Stimulated activated naive CD4-positive, alpha-beta T cell treated with Interleukin-2 at 50 U/mL for 16 hours (primary cell): ENCODE measurements around the gene RBCK1.

Experiments
- DNase-seq: peaks from one replicate; lab custom pipeline; 2025; lab: John Stamatoyannopoulos, UW

RBCK1 gene

DNA sequence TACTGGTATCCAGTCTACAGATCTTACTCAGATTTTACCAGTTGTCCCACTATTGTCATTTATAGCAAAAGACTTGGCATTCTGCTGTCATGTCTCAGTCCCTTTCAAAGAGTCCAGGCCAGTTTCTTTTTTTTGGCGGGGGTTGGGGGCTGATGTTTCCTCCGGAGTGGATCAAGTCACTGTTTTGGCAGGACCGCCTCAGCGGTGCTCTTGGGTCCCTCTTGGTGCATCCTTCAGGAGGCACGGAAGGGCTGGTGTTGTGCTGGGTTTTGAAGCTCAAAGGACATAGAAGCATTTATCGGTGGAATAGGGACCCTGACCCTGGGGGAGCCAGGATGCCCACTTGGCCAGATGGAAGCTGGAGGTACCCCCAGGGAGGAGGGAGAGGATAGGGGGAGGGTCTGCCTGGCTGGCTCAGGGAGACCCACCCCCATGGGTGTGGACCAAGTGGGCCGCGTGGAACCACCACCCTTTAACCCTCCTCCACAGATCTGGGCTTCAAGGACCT lies 10.8 kb downstream of the RBCK1 start:
- DNase-seq, result no peak

DNA sequence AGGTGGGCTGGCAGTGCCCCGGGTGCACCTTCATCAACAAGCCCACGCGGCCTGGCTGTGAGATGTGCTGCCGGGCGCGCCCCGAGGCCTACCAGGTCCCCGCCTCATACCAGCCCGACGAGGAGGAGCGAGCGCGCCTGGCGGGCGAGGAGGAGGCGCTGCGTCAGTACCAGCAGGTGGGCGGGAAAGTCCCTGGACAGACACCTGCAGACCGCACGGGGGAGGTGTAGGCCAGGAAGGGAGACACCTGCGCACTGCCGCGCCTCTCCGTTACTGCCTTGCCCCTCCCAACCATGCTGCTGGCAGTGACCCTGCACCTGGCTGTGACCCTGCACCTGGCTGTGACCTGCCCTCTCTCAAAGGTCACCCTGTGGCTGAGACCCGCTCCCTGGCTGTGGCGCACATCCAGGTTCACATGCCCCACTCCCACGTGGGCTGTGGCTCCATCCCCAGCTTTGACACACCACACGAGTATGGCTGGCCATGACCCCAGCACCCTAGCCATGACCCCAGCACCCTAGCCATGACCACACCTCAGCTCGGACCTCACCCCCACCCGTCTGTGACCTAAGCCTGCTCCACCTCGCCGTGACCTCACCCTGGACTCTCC lies 11.6 kb downstream of the RBCK1 start:
- DNase-seq, result no peak

DNA sequence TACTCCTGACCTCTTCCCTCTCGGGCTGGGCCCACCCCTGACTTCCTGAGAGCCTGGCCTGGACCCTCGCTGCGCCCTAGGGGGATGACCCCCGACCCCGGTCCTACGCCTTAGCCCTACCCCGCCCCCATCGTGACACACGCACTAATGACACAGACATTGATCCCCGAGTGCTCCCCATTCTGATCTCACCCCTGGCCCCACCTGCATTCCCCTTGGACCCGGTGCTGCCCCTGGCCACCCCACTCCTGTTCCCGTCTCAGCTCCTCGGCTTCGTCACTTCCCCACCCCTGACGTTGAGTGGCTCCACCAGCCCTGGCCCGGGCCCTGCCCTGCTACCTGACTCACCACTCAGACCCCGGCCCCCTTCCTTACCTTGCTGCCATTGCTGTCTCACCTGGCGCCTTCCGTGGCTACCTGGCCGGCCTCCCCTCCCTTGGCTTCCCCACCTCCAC lies 12.1 kb downstream of the RBCK1 start:
- DNase-seq, result no peak

DNA sequence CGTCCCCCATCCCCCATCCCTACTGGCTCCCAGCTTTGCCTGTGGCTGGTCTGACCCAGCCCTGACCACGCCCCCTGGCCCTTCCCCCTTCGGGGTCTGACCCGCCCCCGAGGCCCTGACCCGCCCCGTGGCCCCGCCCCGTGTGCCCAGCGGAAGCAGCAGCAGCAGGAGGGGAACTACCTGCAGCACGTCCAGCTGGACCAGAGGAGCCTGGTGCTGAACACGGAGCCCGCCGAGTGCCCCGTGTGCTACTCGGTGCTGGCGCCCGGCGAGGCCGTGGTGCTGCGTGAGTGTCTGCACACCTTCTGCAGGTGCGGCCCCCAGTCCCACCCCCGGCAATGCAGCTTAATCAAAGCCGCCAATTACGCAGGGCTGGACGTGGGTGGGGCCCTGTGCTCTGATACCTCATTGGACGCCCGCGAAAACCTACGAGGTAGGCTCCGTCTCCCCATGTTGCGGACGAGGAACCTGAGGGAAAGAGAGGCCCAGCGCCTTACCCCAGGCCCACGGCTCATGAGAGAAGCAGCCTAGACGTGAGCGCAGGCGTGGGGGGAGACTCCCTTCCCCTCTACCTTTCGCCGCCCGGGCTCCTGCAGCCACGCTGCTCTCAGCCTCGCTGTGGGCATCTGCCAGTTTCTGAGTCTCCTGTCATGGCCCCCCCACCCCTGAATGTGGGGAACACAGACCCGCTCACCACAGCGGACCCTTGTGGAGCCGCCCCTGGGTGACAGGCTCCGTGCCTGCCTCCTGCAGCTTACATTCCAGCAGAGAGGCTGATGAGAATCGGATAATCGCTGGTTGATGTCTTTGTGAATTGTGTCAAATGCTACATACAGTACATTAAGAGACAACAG lies 12.8 kb downstream of the RBCK1 start:
- no peak for DNase-seq

DNA sequence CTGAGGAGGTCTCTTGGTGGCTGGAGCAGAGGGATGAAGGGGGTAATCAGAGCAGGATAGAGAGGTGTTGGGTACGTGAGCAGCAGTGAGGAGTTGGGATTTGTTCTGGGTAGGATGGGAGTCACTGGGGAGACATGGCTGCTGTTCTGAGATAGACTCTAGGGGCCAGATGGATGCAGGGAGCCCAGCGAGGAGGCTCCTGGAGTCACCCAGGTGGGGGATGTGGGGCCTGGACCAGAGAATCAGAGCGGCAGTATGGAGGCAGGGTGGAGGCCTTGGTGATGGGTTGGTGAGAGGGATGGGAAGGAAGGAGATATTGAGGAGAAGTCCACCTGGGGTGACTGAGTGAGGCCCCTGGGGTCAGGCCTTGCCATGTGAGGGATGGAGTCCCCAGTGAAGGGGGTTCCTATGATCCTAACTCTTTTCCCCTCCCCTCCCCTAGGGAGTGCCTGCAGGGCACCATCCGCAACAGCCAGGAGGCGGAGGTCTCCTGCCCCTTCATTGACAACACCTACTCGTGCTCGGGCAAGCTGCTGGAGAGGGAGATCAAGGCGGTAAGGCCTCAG lies 13.7 kb downstream of the RBCK1 start:
- no peak for DNase-seq

DNA sequence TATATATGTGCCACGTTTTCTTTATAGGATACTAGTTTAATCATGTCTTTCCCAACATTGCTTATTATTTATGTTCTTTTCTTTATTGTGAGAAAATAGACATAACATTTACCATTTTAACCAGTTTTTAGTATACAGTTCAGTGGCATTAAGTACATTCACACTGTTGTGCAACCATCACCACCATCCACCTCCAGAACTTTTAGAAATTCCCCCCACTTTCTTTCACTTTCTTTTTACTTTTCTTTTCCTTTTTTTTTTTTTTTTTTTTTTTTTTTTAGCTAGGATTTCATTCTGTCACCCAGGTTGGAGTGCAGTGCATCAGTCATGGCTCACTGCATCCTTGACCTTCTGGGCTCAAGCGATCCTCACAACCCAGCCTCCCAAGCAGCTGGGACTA lies 18.5 kb downstream of the RBCK1 start:
- DNase-seq, result no peak

DNA sequence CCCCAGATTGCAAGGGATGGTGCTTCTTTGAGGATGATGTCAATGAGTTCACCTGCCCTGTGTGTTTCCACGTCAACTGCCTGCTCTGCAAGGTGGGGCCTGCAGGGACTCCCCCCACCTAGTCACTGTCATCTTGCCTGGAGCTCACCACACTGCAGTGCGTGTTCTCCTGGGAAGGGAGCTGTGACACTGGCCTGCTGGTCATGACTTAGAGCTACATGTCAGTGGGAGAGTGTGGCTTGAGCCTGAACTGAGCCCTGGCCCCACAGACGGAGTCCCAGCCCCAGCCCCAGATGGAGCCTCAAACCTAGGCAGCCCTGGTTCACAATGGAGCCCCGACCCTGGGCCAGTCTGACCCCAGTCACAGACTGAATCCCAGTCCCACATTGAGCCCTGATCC lies 19.3 kb downstream of the RBCK1 start:
- DNase-seq, result no peak

DNA sequence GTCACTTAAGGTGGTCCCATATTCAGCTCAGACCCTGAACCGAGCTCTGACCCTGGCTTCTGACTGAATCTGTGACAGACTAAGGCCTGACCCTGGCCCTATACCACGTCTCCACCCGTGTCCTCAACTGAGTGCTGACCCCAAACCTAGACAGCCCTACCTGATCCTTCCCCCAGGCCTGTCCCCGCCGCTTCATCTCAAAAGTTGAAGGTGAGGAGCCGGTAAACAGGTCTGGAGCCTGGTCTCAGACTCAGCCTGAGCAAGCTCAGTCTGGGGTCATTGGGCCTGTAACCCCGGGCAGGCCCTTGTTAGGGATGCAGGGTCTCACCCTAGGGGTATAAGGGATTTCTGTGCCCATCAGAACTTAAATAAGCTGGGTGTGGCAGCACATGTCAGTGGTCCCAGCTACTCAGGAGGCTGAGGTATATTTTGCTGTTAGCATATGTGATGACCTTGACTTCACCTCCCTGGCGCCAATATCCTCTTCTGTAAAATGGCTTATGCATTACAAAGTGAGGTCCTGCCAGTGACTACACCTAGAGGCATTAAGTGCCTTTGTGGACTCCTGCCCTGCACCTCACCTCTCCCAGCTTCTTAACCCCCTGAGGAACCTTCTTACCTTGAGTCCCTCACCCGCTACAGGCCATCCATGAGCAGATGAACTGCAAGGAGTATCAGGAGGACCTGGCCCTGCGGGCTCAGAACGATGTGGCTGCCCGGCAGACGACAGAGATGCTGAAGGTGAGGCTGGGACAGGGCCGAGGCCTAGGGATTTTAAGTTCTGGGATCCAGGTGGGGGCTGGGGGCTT lies 20.0 kb downstream of the RBCK1 start:
- DNase-seq, result no peak

DNA sequence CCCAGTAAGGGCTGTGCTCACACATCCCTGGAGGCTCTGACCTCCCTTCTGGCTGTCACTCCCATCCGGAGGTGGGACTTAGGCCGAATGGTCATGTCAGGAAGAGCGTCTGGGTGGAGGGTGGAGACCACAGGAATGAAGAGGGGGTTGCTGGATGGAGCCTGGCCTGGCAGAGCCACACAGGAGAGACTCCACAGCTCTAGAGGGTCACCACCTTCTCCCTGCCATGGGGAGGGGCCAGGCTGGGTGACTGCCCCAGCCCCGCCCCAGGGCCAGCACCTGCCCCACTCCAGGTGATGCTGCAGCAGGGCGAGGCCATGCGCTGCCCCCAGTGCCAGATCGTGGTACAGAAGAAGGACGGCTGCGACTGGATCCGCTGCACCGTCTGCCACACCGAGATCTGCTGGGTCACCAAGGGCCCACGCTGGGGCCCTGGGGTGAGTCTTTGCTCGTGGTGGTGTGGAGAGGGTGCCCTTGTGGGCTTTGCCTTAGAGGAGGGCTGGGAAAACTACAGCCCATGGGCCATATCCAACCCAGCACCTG lies 20.6 kb downstream of the RBCK1 start:
- DNase-seq, result no peak

DNA sequence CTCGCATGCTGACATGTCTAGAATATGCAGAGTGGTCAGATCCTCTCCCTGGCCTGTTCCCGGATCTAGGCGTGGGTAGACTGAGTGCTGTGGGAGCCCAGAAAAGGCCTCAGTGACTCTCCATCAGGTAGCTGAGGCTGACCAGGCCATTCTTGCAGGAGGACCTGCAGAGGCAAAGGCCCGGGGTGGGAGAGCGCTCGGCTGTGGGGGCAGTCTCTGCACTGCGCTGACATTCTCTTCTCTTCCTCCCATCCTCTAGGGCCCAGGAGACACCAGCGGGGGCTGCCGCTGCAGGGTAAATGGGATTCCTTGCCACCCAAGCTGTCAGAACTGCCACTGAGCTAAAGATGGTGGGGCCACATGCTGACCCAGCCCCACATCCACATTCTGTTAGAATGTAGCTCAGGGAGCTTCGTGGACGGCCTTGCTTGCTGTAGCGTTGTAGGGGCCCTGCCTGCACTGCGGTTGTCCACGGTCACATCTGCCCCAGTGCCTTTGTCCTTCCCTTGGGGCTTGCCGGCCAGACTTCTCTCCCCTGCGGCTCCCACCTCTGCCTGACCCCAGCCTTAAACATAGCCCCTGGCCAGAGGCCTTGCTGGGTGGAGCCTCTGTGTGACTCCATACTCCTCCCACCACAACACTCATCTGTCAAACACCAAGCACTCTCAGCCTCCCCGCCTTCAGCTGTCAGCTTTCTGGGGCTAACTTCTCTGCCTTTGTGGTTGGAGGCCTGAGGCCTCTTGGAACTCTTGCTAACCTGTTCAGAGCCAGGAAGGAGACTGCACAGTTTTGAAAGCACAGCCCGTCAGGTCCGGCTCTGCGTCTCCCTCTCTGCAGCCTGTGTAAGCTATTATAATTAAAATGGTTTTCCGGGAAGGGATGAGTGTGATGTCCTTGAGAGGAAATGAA lies 22.2 kb downstream of the RBCK1 start:
- no peak for DNase-seq

DNA sequence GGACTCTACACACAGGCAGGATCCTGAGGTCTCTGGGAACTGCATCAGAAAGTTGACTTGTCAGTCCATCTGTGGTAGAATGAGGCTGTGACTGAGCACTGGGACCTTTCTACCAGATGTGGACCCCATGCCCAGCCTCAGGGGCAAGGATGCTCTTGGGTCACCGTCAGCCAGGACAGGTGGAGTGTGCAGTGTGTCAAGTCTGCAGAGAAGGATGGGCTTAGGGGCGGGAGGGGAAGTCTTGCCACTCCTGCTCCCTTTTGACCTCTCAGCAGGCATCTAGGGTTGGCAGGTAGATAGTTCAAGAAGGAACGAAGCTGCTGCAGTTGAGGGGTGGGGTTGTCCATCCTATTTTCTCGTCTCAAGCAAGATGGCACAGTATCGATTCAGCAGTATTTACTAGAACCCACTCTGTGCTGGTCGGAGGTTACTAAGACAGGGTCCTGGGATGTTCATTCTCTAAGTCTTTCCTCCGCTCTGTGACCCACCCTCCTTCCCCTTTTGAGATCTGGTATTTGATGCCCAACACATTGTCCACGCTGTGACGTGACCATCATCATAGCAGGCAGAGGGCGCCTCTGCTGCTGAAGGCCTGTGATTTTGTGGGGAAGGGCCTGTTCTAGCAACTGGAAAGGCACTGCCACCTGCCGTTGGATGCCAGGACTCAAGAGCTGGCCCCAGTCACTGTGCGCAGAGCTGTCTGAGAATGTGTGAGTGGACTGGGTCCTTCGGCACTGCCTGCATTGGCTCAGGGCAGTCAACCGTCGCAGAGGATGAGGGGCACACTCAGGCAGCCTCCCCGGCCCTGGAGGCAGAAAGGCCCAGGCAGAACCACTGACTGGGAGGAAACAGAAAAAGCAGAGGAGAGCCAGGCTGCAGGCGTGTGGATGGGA lies 23.2 kb downstream of the RBCK1 start:
- DNase-seq, result no peak

DNA sequence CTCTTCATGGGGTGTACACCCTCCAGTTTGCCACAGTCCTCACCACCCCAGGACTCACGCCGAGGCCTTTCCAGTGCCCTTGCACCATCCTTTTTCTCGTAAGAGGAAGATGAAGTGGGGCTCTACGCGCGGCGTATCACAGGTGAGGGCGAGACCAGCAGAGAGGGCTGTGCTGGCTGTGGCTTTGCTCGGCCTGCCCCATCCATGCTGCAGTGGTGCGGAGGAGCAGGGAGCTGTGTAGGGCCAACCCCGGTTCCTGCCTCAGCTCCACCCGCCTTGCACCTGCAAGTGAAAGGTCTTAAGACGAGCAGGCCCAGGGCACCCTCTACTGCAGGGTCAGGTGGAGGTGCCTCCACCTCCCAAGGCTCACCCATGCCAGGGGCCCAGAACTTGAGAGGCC lies 24.1 kb downstream of the RBCK1 start:
- no peak for DNase-seq

DNA sequence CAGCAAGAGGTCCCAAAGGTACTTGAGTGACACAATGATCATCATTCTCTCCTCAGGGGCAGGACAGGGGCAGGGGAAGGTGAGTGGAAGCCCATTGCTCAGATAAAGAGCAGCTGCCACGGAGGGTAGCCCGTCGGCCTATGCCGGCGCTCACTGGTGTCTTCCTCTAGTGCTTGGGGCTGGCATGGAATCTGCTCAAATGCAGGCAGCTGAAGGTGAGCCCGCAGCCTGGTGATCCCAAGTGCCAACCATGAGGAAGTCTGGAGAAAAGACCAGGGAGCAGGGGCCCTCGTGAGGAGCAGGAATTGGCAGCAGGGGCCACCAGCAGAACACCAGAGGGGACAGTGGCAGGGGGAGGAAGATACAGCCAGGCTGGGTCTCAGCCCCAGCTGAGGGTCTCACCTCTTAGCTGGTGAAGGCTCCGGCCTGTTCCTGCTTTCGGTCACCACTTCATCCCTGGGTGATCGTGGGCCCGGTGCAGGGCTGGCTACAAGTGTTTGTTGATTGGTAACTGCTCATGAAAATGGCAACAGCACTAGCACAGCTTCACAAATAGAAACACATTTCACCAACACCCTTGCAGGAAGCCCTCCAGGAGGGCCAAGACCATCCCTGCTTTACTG lies 24.7 kb downstream of the RBCK1 start:
- no peak for DNase-seq

DNA sequence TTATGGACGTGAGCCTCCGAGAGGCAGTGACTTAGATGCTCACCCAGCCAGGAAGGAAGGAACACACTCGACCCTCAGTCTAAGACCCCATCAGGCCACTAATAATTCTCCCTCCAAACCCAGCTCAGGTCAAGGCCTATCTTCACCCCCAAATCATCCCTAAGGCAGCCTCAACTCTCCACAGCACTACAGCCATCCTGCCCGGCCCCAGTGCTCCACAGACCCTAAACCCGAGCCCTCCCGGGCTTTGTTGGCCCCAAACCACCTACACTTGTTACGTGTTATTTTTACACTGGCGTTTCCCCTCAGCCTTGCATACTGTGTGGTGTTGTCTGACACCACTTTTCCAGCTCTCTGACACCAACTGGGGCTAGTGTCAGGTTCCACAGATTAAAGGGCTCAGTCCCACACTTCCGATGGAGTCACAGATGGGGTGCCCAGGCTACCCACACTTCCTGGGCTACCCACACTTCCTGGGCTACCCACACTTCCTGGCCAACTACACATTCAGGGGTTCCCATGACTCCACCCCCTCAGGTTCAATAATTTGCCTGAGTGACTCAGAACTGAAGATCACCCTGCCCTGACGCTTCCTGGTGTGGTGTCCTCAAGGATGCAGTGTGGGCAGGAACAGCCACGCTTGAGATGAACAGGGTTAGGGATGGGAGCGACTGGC lies 25.3 kb downstream of the RBCK1 start:
- DNase-seq, result peak; percentile 72

DNA sequence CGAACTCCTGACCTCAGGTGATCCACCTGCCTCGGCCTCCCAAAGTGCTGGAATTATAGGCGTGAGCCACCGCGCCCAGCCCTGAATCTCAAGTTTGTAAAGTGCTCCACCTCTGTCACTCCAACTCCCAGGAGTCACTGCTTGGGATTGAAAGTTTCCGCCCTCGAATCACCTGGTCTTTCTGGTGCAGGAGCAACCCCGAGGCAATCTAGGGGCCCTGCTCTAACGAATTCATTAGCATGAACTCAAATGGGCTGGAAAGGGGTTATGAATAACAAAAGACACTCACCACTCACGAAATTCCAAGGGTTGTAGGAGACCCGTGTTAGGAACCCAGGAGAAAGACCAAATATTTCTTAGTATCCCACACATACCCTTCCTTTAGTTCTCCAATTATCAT lies 26.1 kb downstream of the RBCK1 start:
- DNase-seq, result no peak

DNA sequence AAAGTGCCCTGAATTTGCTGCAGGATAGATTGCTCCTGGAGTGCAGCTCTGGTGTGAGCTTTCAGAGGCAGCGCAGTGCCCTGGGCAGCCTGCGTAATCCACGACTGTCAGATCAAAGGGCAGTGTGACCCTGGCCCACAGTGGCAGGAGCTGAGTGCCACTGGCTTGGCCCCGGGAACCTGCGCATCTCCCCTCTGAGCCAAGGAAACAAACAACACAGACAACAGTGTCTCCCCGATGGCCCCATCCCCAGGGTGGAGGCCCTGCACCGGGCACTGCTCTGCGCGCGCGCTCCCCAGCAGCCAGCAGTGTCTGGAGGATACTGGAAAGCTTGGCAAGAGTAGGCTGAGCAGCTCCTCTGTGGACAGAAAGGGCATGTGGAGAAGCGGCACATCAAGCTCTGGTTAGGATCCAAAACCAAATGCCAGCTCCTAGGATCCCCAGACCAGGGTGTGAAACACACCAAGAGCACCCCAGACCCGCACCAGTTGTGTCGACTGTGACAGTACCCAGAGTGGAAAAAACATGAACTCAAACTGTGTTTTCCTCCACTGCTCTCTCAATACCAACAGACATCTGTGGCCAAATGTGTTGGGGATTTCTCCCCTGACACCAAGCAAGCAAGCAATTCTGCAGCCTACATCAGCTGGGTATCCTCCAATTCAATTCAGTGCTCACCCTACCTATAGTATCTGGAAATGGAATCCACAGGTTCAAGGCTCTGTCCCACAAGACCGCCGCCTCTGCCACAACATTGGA lies 26.7 kb downstream of the RBCK1 start:
- no peak for DNase-seq

DNA sequence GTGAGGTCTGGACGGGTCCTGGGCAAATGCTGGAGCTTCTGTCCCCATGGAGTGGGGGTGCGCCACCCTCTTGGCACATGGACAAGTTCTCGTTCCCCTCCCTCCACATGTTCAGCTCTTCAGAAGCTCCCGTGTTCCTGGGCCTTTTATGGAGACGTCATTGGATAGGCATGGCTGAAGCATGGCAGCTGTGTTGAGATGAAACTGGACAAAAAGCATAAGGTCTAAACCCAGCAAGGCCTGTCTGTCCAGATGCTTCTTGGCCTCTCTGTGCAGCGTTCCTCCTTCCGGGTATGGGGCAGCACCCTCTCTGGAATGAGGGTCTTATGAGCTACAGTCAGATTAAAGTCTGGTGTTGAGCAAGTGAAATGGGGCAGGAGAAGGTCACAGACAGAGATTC lies 27.5 kb downstream of the RBCK1 start:
- DNase-seq, result no peak

DNA sequence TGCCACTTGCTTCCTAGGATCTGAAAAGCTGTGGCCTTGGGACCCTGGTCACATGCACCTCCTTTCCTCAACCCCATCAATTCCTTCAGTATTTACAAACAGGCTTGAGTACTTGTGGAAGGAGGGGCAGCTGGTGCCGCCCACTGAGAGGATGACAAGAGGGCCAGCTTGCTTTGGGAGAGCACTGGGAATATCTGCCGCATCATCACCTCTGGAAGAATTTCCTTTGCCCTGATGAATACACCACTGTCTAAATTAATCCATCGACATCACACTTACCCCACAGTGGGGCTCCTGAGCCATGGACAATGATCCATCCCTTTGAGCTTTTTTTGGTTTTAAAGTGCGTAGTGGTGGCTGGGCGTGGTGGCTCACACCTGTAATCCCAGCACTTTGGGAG lies 28.4 kb downstream of the RBCK1 start:
- DNase-seq, result no peak
